Upper lobe of right lung (tissue), 1 donor: ENCODE measurements around the gene OVOL2. TPM values are rescaled to one million over a fixed set of nuclear protein-coding genes. Genes with fewer than 3 reads are reported as not detected.

Experiments used
- ATAC-seq: fragments of 200-7000 bp; cut with Tn5 transposase; one replicate; pipeline ENCODE4 v1.9.1; 2020; ENCODE audit warnings: mild to moderate bottlenecking, moderate library complexity
- DNase-seq: peaks from one replicate; pipeline ENCODE4 v3.0.0-alpha.2; 2020
- H3K27ac ChIP-seq: fragments of 200-600 bp; one replicate; pipeline ENCODE4 v1.8.0; 2022
- H3K27me3 ChIP-seq: fragments of 200-600 bp; one replicate; pipeline ENCODE4 v1.8.0; 2022; ENCODE audit warnings: mild to moderate bottlenecking
- H3K36me3 ChIP-seq: fragments of 200-600 bp; one replicate; pipeline ENCODE4 v1.8.0; 2022
- H3K4me1 ChIP-seq: fragments of 200-600 bp; one replicate; pipeline ENCODE4 v1.8.0; 2022
- H3K4me3 ChIP-seq: fragments of 200-600 bp; one replicate; pipeline ENCODE4 v1.8.0; 2022; ENCODE audit warnings: mild to moderate bottlenecking
- H3K9me3 ChIP-seq: fragments of 200-600 bp; one replicate; pipeline ENCODE4 v1.8.0; 2022
- CTCF ChIP-seq: fragments of 200-600 bp; IDR thresholded peaks from one replicate; pipeline ENCODE4 v1.8.0; 2022; ENCODE audit warnings: antibody characterized with exemption
- intact Hi-C: fragments of 100-400 bp; cut with DNase I; formaldehyde crosslinking; loops from one replicate; pipeline ENCODE4 v1.11.0; 2022
- total RNA-seq: library from RNA; stranded (reverse); fragmentation: NEBNext Ultra II Directional; extraction: Animal tissue kit (Norgen Biotek cat#: 25700); gene quantifications from one replicate; pipeline ENCODE4 v1.2.1, GENCODE V29; 2021
- donor health status: DM: no; HTN: yes; CAD: no; lungs with severe emphysema.

The OVOL2 gene
- total RNA-seq, 1 donor from 2014 or later: 6.7 TPM

DNA sequence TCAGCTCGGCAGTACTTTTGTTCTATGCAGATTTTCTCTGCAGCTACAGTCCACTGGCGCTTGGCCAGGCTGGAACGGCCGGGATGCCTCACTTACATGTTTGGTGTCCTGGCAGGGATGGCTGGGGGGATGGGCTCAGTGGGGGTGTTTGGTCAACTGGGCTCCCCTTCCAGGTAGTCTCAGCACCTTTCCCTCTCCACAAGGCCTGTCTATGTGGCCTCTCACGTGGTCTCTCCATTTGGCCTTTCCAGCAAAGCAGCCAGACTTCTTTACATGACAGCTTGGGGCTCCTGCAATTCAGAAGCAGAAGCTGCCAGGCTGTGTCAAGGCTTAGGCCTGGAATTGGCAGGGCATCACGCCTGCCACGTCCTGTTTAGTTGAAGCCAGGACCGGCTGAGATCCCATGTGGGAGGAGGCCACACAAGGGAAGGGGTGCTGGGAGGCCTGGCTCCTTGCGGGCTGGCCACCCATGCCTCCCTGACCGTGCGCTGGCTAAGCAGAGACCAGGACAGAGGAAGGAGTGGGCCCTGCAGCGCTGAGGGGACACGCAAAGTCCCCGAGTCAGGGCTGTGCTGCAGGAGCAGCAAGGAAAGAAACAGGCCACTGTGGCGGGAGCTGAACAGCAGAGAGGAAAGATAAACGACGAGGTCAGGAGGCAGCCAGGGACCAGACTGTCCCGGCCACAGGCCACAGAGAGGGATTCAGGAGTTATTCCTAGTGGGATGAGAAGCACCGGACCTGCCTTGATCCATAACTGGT lies 50.0 kb downstream of the OVOL2 start:
- ATAC-seq: peak; percentile 37
- H3K4me3 ChIP-seq: no peak overlapping the region
- no peaks in the 10 kb centered on the region for H3K36me3 ChIP-seq
- no peak overlapping the region for H3K27ac ChIP-seq
- DNase-seq: no peak
- H3K9me3 ChIP-seq: no peaks in the 10 kb centered on the region
- no peak for TF ChIP-seq CTCF
- peaks cover 13% of the 10 kb centered on the region for H3K4me1 ChIP-seq
- intact Hi-C loops: no loop called here
- no peaks in the 10 kb centered on the region for H3K27me3 ChIP-seq

DNA sequence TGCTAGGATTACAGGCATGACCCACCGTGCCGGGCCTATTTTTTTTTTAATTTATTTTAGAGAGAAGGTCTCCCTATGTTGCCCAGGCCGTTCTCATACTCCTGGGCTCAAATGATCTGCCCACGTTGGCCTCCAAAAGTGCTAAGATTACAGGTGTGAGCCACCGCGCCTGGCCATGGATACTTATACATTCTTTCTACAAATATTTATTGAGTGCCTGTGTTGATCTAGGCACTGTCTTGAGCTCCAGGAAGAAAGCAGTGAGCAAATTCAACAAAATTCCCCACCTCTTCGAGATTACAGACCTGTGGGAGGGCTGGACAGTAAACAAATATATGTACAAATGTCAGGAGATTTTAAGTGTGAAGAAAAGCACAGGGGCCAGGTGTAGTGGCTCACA lies 51.0 kb downstream of the OVOL2 start:
- no peak overlapping the region for H3K27ac ChIP-seq
- no peak for TF ChIP-seq CTCF

GRCh38 chr20:18005990-18006364 lies 51.7 kb downstream of the OVOL2 start:
- Histone ChIP-seq H3K4me1 (peaks cover 13% of the 10 kb centered on the region), H3K36me3 (no peaks in the 10 kb centered on the region), H3K9me3 (no peaks in the 10 kb centered on the region), H3K27me3 (no peaks in the 10 kb centered on the region), H3K27ac (no peak overlapping the region), H3K4me3 (no peak overlapping the region)
- intact Hi-C loops: no loop called here
- ATAC-seq (peak; percentile 30), DNase-seq (no peak)
- TF ChIP-seq CTCF: no peak

More for the DNA sequence above, 51.0 kb downstream of the OVOL2 start:
- Histone ChIP-seq H3K27me3 (no peaks in the 10 kb centered on the region), H3K36me3 (no peaks in the 10 kb centered on the region), H3K4me1 (peaks cover 13% of the 10 kb centered on the region), H3K4me3 (no peak overlapping the region), H3K9me3 (no peaks in the 10 kb centered on the region)
- intact Hi-C loops: no loop called here
- DNase-seq: no peak
- ATAC-seq: peak; percentile 32

GRCh38 chr20:18005170-18005989 lies 52.3 kb downstream of the OVOL2 start:
- Histone ChIP-seq H3K27me3 (no peaks in the 10 kb centered on the region), H3K36me3 (no peaks in the 10 kb centered on the region), H3K4me1 (peaks cover 13% of the 10 kb centered on the region), H3K27ac (no peak overlapping the region), H3K4me3 (no peak overlapping the region), H3K9me3 (no peaks in the 10 kb centered on the region)
- TF ChIP-seq CTCF: no peak
- ATAC-seq (no peak), DNase-seq (no peak)
- intact Hi-C loops: no loop called here

DNA sequence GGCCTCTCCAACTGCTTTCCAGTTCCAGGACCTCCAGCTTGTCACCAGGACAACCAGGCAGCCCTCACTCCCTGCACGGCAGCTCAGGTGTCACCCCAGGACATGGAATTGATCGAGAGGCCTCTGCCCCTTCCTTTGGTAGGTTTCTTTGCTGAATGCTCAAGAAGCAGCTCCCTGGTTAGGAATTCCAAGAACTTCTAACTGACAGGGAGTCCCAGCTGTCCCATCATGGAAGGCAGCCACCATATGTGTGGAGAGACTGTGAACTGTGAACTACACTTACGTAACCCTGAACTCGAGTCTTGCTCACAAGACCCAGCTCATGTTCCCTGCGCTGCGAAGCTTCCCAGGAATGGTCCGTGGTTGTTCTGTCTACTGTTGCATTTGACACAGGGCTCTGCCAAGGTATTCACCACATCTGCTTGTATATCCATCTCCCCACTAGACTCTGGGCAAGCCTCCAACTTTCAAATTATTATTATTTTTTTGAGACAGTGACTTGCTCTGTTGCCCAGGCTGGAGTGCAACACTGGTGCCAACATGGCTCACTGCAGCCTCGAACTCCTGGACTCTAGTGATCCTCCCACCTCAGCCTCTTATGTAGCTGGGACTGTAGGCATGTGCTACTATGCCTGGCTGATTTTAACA lies 53.2 kb downstream of the OVOL2 start:
- Histone ChIP-seq H3K9me3 (no peaks in the 10 kb centered on the region), H3K36me3 (no peaks in the 10 kb centered on the region), H3K4me1 (peaks cover 13% of the 10 kb centered on the region), H3K27me3 (no peaks in the 10 kb centered on the region), H3K27ac (no peak overlapping the region), H3K4me3 (no peak overlapping the region)
- DNase-seq (no peak), ATAC-seq (peak; percentile 38)
- no peak for TF ChIP-seq CTCF
- intact Hi-C loops: no loop called here
